ENCODE data around the gene ORM2.

ORM2 gene

DNA sequence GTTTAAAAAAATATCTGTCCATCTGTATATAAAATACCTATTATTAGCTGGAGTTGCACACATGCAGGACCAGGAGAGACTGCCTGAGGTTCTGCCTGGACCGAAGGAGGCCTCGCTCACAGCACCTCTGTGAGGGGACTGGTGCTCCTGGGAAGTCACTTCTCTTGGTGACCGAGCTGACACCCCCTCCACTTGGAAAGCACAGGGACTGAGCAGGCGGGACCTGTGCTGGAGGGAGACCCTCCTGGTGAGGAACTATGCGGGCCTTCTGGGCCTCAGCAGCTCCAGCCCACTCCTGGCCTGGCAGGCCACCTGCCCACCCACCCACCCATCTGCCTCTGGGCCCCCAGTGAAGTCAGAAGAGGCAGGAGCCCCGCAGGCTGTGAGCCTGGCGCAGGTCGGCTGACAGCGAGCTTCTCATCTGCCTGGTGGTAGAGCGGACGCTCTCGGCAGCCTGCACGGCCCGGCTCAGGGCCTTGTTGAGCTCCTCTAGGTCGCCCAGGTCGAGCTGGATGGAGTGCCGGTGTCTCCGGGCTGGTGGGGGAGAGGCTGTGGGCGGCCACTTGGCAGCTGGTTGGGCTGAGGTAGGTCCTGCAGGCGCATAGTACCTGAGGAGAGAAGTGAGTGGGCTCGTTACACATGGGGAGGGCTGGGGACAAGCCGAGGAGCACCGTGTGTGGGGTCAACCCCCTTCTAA lies 7.2 kb downstream of the ORM2 start:
- ChIA-PET POLR2A (ENCODE audit: low non-redundant PET) (no interaction called here), CTCF (interaction anchor here (1.0 kb wide), 1 partner anchor 46 kb away, joined by 6 read pairs; no protein-coding TSS in a partner anchor)
- no peak for DNase-seq (ENCODE audit: low spot score)
- no peak overlapping the region for H3K27ac ChIP-seq
- TF ChIP-seq, protein P1, sequence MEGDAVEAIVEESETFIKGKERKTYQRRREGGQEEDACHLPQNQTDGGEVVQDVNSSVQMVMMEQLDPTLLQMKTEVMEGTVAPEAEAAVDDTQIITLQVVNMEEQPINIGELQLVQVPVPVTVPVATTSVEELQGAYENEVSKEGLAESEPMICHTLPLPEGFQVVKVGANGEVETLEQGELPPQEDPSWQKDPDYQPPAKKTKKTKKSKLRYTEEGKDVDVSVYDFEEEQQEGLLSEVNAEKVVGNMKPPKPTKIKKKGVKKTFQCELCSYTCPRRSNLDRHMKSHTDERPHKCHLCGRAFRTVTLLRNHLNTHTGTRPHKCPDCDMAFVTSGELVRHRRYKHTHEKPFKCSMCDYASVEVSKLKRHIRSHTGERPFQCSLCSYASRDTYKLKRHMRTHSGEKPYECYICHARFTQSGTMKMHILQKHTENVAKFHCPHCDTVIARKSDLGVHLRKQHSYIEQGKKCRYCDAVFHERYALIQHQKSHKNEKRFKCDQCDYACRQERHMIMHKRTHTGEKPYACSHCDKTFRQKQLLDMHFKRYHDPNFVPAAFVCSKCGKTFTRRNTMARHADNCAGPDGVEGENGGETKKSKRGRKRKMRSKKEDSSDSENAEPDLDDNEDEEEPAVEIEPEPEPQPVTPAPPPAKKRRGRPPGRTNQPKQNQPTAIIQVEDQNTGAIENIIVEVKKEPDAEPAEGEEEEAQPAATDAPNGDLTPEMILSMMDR (conservative IDR thresholded peaks at IDR 0.05; ENCODE audit: low read depth) = no peak

DNA sequence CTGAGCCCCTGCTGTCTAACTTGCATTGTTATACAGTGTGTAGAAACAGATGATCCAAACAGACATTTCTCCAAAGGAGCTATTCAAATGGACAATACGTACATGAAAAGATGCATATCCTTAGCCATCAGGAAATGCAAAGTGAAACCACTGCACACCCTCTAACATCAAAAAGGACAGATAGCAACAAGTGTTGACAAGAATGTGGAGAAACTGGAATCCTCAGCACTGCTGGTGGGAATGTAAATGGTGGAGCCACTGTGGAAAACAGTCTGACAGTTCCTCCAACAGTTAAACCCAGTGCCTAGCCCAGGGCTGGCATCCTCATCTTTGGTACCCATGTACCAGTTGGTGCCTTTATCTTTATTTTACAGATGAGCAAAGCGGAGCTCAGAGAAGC lies 8.5 kb downstream of the ORM2 start:
- CTCF ChIA-PET = interaction anchor here (0.5 kb wide), 1 partner anchor 65 kb away, joined by 3 read pairs; no protein-coding TSS in a partner anchor
- DNase-seq (ENCODE audit: low spot score) = no peak
- POLR2A ChIA-PET (ENCODE audit: low non-redundant PET) = no interaction called here
- TF ChIP-seq, protein P1 (conservative IDR thresholded peaks at IDR 0.05; ENCODE audit: low read depth) = no peak
- H3K27ac ChIP-seq = no peak overlapping the region

DNA sequence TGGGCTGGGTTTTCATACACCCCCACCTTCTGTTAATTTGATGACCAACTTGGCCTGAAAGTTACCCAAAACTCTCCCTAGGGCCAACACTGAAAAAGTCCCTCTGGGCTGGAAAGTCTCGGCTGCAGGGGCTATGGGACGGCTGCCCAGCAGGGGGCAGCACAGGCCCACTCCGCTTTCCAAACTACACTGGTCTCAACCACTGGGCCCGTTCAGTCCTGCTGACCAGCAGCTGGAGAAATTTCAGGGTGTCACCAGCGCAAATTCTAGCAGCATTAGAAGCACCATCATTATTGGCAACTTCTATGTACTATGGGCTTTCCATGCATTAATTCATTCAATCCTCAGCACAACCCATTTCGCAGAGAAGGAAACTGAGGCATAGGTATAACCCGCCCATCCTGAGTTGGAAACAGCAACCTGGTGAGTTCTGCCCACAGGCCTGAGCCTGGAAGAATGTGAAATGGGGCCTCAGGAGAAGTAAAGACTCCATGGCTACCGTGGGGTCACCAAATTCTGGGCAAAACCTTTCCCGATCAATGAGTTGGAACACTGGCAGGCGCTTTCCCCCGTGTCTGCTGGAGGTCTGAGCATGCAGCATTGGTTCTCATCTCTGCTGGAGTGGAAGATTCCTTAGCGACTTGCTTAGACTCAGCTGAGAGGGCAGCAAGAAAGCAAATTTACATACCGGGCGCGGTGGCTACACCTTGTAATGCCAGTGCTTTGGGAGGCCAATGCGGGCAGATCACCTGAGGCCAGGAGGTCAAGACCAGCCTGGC lies 9.7 kb downstream of the ORM2 start:
- no peak overlapping the region for H3K27ac ChIP-seq
- DNase-seq (ENCODE audit: low spot score) = peak; percentile 90
- TF ChIP-seq, protein P1 (conservative IDR thresholded peaks at IDR 0.05; ENCODE audit: low read depth) = peak; percentile 93
- CTCF ChIA-PET = interaction anchor here (0.5 to 1.2 kb wide), 7 partner anchors 10 to 573 kb away, joined by 3 to 5 read pairs (median 3); no protein-coding TSS in a partner anchor
- POLR2A ChIA-PET (ENCODE audit: low non-redundant PET) = interaction anchor here (0.6 kb wide), 1 partner anchor 577 kb away, joined by 3 read pairs; no protein-coding TSS in a partner anchor

DNA sequence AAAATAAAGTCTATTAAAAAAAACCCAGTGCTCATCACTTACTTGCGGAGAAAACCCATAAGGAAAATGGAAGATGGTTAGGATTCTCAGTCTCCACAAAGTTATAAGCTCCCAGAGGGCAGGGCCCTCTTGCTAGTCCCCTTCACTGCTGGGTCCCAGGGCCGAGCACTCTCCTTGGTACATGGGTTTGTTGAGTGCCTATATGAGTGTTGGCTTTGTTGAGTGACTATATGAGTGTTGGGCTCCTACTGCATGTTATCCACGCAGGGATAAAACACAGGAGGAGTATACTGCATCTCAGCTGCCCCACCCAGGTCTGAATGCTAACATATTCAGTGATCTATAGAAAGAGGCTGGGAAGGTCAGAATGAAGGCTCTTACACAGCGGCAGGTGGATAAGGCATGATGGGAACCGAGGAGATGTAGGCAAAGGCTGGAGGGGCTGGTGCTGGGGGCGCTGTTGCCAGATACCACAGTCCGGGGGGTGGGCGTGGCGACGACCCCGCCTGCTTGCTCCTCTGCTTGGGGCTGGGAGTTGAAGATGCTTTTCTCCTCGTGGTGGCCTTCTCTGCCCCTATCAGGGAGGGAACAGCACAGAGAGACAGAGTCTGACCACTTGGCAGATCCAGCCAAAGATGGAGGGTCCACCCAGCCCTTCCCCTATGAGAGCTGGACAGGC lies 11.6 kb downstream of the ORM2 start:
- DNase-seq (ENCODE audit: low spot score) = no peak
- TF ChIP-seq, protein P1 (conservative IDR thresholded peaks at IDR 0.05; ENCODE audit: low read depth) = no peak
- ChIA-PET CTCF (no interaction called here), POLR2A (ENCODE audit: low non-redundant PET) (no interaction called here)
- no peak overlapping the region; the same call in 1 of the 2 replicates for H3K27ac ChIP-seq

DNA sequence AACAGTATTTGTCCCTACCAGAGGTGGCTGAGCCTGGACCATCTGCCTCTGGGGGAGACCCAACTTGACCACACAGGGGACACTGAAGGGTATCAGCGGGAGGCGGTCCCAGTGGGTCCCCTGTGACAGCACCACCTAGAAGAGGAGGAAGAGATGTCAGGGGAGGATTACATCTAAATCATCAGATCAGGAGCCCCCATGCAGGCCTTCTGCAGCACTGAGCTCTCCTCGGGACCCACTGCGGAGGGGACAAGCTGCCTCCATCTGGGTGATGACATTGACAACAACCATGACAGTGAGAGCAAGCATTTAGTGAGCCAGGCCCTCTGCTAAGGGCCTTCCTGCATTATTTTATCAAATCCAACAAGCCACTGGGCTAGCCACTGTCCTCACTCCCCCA lies 12.3 kb downstream of the ORM2 start:
- DNase-seq (ENCODE audit: low spot score) = no peak
- TF ChIP-seq, protein P1 (conservative IDR thresholded peaks at IDR 0.05; ENCODE audit: low read depth) = no peak
- CTCF ChIA-PET = interaction anchor here (1.1 kb wide), 1 partner anchor 187 kb away, joined by 3 read pairs; the partner anchor contains the start of gene COL27A1
- no peak overlapping the region; the same call in 1 of the 2 replicates for H3K27ac ChIP-seq
- POLR2A ChIA-PET (ENCODE audit: low non-redundant PET) = no interaction called here
